Measurements from ENCODE around the gene SDK2. TPM values are rescaled to one million over a fixed set of nuclear protein-coding genes. Genes with fewer than 3 reads are reported as not detected.
"Not testable (repeated sequence)": the region's sequence is repeated elsewhere in the genome, so short reads cannot be mapped to it uniquely, and the experiment has no call there.

SDK2 gene
- total RNA-seq, 1 donor from 2014 or later = 0.18 TPM

DNA sequence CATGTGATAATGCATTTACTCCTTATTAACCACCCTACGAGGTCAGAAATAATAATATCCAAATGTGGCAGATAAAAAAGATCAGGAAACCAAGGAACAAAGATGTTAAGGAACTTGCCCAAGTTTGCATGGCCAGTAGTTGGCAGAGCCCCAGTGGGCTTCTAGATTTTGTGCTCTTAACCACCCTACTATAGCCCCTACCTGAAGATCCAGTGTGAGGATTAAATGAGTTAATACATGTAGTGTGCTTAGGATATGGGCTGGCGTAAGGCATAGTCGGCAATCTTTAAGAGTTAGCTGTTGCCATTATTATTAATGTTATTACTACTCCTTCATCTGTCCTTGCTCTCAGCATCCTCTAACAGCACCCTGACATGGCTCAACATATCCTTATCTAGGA lies 153.4 kb downstream of the SDK2 start:
- no peak for DNase-seq (ENCODE audit: extremely low read depth, low read depth, low spot score)

DNA sequence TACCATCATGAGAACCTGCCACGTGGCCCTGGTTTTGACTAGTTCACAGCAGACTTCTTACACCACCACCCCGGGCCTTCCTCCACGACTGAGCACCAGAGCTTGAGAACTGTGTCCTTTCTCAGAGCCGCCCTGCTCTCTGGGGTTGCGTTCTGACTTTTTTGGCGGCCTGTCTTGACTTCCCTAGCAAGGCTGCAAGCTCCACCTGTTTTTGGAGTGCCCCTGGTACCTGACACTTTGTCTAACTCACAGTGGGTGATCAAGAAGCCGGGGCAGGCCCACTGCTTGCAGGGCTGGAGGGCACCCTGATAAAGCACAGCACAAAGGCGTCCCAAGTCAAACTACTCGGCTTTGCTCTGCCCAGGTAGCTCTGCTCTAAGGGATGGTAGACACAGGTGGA lies 154.3 kb downstream of the SDK2 start:
- DNase-seq (ENCODE audit: extremely low read depth, low read depth, low spot score) = no peak

GRCh38 chr17:73489333-73489732 lies 154.9 kb downstream of the SDK2 start:
- DNase-seq (ENCODE audit: extremely low read depth, low read depth, low spot score) = no peak

DNA sequence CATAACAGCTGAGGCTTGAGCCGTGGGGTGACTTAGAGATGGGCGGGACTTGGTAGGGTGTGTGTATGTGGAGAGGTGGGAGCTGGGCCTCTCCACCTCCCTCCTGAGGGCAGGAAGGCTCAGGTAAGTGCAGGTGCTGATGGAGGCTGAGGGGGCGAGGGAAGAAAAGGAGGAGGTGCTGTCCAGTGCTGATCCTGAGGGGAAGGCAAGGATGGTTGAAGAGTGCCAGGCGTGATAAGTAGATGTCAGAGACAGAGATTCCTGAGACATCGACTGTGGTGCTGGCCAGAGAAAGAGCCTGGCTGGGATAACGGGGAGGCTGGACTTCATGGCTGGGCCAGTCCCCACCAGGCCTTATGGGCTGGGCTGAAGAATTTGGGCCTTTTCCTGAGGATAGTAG lies 159.1 kb downstream of the SDK2 start:
- no peak for DNase-seq (ENCODE audit: extremely low read depth, low read depth, low spot score)

DNA sequence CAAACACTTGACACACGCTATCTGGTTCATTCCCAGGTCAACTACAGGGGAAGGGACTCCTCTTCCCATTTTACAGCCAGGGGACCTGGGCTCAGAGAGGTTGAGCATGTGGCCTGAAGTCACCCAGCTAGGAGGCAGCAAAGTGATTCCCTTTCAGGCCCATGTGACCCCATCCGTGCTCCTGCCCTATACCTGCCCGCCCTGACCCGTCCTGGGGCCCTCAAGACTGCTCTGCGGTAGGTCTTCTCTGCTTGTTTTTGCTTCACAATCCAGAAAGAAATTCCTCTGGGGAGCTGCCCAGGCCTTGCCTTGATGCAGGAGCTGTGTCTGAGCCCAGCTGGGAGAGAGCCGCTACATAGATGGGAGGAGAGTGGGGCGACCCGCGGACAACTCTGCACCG lies 161.4 kb downstream of the SDK2 start:
- DNase-seq (ENCODE audit: extremely low read depth, low read depth, low spot score) = no peak

GRCh38 chr17:73482251-73482716 lies 162.0 kb downstream of the SDK2 start:
- no peak for DNase-seq (ENCODE audit: extremely low read depth, low read depth, low spot score)

- no peak for DNase-seq (ENCODE audit: extremely low read depth, low read depth, low spot score)
Measured at GRCh38 chr17:73481676-73482075, 162.6 kb downstream of the SDK2 start.

GRCh38 chr17:73480740-73481139 lies 163.5 kb downstream of the SDK2 start:
- DNase-seq (ENCODE audit: extremely low read depth, low read depth, low spot score) = no peak

- DNase-seq (ENCODE audit: extremely low read depth, low read depth, low spot score) = no peak
Measured at GRCh38 chr17:73478768-73479424, 165.3 kb downstream of the SDK2 start.

- DNase-seq (ENCODE audit: extremely low read depth, low read depth, low spot score) = no peak
Measured at GRCh38 chr17:73478334-73478733, 165.9 kb downstream of the SDK2 start.

DNA sequence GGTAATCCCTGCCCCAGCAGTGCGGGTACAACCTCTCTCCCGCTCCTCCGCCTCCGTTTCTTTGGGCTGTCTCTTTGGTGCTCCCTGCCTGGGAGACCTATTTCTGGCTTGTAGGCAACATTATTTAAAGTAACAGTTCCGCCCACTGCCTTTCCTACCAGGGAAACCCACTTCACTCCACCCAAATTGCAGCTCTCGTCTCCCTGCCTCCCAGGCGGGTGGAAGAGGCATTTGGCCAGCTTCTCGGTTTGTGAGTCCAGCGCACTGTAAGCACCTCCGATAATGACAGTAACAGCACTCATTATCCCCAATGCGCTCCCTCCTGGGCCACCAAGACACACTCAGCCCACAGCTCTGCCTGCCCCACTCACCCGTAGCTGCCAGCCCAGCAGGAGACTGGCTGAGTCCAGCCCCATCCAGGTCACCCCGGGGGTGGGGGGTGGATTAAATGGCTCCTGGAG lies 167.3 kb downstream of the SDK2 start:
- DNase-seq (ENCODE audit: extremely low read depth, low read depth, low spot score) = no peak

DNA sequence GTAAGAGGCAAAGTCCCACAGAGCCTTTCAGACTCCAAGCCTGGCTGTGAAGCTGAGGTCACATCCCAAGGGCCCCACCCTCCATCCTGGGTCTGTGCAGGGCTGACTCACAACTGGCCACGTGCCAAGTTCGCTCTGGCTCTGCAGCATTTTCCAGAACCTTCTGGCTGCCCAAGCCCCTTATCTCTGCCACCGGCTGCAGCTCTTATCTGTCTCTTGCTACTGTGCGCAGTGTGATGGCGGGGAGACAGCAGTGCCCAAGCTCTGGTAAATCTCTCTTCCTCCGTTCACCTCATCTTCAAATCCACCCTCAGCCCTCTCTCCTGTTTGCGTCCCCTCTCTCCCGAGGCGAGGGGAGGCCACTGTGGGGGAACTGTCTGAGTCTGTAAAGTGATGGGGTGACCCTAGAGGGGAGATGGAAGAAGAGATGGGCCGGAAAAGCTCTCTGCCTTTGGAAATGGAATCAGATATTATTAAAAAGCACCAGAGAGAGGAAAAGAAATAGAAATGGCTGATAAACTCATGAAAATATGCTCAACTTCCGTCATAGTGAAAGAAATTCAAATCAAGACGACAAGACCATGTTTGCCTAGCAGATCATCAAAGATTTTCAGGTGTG lies 169.8 kb downstream of the SDK2 start:
- no peak for DNase-seq (ENCODE audit: extremely low read depth, low read depth, low spot score)

DNA sequence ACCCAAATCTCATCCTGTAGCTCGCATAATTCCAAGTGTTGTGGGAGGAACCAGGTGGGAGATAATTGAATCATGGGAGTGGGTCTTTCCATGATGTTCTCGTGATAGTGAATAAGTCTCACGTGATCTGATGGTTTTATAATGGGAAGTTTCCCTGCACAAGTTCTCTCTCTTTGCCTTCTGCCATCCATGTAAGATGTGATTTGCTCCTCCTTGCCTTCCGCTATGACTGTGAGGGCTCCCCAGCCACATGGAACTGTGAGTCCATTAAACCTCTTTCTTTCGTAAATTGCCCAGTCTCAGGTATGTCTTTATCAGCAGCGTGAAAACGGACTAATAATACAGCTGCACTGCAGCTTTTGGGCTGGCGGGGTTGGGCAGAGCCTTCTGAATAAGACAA lies 171.5 kb downstream of the SDK2 start:
- DNase-seq (ENCODE audit: extremely low read depth, low read depth, low spot score) = not testable (repeated sequence)

DNA sequence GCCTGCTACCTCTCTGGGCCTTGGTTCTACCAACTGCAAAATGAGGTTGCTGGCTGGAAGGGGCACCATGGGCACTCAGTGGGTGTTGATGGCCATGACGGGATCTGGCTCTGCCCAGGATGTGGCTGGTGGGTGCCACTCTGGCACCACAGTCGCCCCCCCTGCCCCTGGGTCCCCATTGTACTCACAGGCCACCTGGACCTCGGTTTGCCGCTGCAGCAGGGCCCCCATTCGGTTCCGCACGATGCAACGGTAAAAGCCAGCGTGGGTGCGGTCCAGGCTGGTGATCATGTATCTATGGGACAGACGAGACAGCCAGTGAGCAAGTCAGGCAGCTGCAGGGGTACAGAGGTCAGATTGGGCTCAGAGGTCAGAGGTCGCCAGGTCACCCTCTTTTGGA lies 172.3 kb downstream of the SDK2 start:
- DNase-seq (ENCODE audit: extremely low read depth, low read depth, low spot score) = no peak

DNA sequence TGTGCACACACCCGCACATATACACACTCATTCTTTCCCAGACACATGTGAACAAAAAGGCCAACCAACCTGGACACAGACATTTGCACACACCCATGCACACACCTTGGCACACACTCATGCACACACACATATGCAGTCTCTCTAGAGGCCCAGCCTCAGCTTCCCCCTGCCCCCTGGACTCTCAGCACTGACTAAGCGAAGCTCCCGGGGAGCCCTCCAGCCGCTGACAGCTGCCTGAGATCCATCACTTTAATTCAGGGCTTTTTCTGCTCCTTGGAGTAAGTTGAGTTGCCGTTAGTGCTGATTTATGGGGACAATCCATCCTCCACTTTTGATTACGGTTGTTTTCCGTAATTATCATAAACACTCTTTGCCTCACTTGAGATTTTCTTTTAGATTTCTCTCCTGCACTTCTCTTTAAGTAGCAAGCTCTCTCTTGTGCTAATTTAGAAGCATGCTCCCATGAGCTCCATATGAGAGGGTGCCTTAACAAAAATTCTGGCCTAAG lies 173.9 kb downstream of the SDK2 start:
- DNase-seq (ENCODE audit: extremely low read depth, low read depth, low spot score) = no peak

DNA sequence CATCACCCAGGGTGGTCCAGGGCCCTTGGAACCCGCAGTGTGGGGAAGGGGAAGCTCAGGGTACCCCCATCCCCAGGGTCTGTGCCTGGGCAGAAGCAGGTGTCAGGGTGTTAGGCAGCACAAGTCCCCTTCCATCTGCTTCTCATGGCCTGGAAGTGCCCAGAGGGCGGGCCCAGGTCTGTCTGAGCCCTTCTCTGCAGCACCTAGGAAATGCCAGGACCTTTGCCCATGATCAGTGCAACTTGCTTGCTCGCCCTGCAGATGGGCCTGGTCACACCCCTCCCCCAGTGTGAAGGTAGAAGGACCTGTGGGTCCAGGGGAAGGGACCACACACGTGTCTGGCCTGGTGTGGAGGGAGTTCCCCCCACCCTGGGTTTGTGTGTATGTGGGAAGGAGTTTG lies 174.9 kb downstream of the SDK2 start:
- DNase-seq (ENCODE audit: extremely low read depth, low read depth, low spot score) = no peak

- DNase-seq (ENCODE audit: extremely low read depth, low read depth, low spot score) = no peak
Measured at GRCh38 chr17:73468221-73468620, 176.0 kb downstream of the SDK2 start.

- DNase-seq (ENCODE audit: extremely low read depth, low read depth, low spot score) = no peak
Measured at GRCh38 chr17:73467651-73468050, 176.6 kb downstream of the SDK2 start.

DNA sequence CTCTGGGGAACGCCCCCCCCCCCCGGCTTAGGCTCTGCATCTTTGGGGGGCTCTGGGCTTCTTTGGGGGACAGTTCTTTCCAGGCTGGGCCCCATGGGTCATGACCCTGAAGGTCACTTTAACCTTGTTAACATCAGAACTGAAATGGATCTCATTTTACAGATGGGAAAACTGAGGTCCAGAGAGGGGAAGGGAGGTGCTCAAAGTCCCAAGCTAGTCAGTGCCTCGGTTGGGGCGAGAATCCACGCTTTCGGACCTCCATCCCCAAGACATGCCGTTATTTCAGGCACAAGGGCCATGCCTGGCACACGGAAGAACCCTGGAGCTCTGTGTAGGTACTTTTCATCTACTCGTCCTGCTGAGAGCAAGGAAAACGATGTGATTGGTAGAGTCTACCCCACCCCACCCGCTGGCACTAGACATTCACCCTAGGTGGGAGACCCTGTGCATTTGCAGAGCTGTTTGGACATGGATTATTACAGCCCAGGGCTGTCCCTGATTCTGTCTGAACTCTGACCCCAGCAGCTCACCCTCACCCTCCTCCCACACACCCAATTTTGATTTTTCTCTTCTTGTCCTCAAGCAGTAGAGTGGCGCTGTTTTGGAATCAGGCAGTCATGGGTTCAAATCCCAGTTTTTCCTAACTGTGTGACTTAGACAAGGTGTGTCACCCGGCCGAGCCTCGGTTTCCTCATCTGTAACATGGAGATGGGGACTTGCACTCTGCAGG lies 177.4 kb downstream of the SDK2 start:
- no peak for DNase-seq (ENCODE audit: extremely low read depth, low read depth, low spot score)

DNA sequence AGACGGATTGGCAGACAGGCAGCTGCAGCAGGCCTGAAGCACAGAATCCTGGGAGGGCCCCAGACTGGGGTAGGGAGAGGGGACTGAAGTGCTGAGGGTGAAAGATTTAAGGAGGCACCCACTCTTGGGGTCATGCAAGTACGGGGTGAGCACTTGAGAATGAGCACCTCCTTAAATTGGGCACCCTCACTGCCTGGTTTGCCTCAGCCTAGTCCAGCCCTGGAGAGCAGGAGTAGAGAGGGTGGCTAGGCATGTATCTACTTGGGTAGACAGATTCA lies 178.4 kb downstream of the SDK2 start:
- no peak for DNase-seq (ENCODE audit: extremely low read depth, low read depth, low spot score)

DNA sequence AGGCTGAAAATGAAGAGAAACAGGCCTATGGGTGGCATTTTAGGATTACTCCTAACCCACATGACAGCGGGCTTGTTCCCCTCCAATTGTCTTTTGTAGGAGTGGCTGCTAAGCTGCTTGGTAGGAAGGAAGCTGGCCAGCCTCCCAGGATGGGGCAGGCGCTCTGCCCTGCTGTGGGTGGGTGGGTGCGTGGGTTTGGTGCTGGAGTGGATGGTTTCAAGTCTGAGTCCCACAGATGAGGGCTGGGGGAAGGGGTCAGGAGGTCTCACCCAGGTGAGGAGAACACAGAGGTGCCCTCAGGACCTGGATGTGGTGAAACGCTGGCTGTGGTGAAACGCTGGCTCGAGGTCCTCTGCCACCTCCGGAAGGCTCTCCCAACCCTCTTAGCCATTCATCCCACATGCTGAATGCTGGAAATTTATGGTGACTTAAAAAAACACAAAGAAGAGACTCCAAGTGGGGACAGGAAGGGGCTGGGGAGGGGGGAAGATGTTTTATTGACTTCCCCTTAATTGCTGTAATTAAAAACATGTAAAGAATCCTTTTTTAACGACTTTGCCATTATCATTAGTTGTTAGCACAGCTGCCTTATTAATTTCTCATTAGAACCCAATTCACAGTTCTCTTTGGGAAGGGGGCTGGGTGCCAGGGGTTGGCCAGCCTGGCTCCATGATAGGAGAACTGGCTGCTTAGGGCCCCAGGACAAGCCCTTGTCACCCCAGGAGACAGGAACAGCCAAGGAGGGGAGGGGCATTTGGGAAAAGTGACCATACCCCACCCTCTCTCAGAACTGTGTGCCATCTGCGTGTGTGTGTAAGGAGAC lies 178.9 kb downstream of the SDK2 start:
- DNase-seq (ENCODE audit: extremely low read depth, low read depth, low spot score) = no peak

Data from glomerular endothelial cell (primary cell).